HUDEP-2 (cell line): Measurements from ENCODE around the gene EPG5.
"Not testable (repeated sequence)": the region's sequence is repeated elsewhere in the genome, so short reads cannot be mapped to it uniquely, and the experiment has no call there.

Source experiments
- DNase-seq, 76 experiments: peaks; one replicate each; lab custom pipeline; 2025; ENCODE audit not compliant: unreplicated experiment in 76 of 76; lab: John Stamatoyannopoulos, UW

EPG5 gene

GRCh38 chr18:45976974-45977373 lies 9.8 kb upstream of the EPG5 start:
- DNase-seq, result no peak

GRCh38 chr18:45976566-45976965 lies 9.4 kb upstream of the EPG5 start:
- DNase-seq, result peak in 6 of 76 experiments; percentile 1 to 35 (median 6)

DNA sequence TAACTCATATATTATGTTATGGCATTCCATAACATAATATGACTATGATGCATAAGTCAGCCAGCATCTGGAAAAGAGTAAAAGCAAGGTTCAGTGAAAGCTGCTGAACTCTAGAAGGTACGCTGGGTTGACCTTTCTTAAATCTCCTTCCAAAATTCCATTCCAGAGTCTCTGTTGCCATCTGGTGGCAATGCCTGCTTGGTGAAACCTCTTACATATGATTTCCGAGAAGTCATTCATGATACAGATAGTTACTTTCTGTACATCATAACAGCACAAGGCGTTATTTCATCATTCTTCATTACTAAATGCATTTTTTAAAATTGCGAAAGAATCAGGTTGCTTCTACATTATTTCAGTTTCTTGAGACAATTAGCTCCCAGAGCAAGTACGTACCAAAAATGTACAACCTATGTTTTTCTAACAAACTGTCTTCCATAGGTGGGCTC lies 7.0 kb upstream of the EPG5 start:
- DNase-seq, result peak in 67 of 76 experiments; percentile 6 to 91 (median 63)

DNA sequence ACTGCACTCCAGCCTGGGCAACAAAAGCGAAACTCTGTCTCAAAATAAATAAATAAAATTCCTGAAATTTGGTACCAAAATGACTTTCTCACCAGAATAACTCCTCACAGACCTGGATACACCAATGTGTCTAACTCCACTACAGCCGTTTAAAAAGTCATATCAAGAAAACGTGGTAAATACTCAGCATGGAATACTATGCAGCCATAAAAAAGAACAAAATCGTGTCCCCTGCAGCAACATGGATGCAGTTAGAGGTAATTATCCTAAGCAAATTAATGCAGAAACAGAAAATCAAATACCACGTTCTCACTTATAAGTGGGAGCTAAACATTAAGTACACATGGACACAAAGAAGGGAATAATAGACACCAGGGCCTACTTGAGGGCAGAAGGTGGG lies 2.2 kb downstream of the EPG5 start:
- DNase-seq, result not testable (repeated sequence)

- no peak for DNase-seq
Measured at GRCh38 chr18:45962866-45963265, 4.3 kb downstream of the EPG5 start.

- DNase-seq, result peak in 34 of 76 experiments; percentile 1 to 64 (median 31)
Measured at GRCh38 chr18:45962461-45962860, 4.7 kb downstream of the EPG5 start.

GRCh38 chr18:45959484-45959883 lies 7.6 kb downstream of the EPG5 start:
- DNase-seq, result not testable (repeated sequence)

DNA sequence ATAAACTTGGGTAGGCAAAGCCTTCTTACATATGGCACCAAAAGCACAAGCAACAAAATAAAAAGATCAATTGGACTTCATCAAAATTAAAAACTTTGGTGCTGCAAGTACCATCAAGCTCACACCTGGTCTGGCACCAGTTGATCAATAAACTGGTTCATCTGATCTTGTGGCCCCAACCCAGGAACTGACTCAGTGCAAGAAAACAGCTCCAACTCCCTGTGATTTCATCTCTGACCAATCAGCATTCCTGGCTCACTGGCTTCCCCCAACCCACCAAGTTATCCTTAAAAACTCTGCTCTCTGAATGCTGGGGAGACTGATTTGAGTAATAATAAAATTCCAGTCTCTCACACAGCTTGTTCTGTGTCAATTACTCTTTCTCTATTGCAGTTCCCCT lies 8.4 kb downstream of the EPG5 start:
- DNase-seq, result no peak

GRCh38 chr18:45958027-45958426 lies 9.1 kb downstream of the EPG5 start:
- no peak for DNase-seq

GRCh38 chr18:45957100-45957499 lies 10.0 kb downstream of the EPG5 start:
- DNase-seq, result no peak

DNA sequence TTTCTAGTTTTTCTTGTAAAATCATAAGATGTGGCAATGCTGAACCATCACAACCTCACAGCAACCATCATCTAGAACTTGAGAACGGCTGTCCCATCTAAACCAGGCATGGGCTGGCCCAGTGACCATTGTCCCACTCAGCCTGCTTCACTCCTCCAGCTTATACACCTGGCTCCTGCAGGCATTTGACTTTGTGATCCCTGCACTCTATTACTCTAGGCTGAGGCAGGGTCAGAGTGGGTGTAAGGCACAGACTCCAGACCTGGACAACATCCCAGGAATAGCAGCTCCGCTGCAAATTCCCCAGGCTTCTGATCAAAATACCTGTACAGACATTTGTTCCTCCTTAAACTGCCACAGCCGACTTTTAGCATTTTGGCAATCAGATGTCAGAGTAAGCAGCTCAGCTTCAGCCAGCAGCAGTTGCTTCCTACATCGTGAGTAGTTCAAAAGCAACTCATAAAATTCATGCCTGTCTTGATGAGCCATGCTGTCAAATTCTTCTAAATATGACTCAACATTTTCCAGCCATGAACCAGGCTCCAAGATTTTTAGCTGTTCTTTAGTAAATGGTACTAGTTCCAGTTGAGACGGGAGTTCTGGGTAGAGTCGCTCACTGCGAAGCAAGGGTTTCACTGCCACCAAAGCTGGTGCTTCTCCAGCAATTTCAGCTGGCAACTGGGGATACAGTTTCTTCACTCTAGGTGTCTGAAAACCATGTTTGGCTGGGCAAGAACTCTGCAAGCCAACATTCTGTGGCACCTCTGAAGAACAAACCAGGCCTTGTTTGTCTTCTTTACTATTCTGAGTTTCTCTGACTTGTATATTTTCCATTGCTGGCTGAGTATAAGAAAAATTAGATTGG lies 12.8 kb downstream of the EPG5 start:
- DNase-seq, result no peak

DNA sequence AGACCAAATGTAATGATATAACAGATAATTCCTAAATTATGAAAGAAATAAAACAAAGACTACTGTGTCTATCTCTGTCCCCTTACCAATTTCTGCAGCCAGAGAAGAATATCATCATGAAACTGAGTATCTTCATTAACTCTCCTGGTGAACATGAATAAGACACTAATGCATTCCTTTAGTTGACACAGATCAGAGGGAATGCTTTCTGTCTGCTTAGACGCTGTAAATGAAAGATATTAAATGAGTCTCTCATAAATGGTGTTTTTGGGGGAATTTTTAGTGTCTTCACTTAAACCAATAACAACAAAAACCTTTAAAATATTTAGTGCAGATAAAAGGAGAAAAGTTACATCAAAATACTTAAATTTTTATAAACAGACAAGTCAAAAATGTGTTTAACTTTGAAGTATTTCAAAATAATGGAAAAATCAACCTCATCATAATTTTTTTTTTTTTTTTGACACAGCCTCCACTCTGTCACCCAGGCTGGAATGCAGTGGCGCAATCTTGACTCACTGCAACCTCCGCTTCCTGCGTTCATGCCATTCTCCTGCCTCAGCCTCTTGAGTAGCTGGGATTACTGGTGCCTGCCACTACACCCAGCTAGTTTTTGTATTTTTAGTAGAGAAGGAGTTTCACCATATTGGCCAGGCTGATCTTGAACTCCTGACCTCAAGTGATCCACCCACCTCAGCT lies 16.0 kb downstream of the EPG5 start:
- DNase-seq, result no peak

DNA sequence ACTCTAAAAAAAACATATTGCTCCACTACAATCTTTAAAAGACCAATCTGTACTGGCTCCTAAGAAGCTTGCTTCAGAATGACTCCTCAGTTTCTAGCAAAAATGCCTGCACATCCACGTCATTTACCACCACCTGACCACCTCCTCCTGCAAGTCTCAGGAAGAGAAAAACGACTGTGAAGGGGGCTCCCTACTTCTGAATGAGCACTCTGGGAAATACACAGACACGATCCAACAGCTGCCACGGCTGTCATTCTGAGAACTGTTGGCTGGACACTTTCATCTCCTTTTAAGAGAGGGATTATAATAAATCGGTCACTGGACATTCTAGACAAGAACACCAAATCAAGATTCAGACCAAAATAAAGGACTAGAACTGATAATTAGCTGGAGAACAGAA lies 21.5 kb downstream of the EPG5 start:
- no peak for DNase-seq

DNA sequence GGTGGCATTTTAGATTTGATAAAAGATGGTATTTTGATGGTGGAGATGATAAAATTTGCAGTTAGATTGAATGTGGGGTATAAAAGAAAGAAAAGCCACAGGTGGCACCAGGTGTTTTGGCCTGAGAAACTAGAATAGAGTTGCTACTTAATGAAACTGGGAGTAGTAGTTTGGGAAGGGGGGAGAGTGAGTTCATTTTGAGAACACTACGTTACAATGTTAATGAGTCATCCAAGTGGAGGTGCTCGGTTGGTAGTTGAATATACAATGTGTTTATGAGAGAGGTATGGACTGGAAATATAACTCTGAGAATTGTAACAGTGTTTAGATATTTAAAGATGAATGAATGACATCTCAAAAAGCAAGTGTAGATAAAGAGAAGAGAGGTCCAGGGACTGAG lies 26.4 kb downstream of the EPG5 start:
- no peak for DNase-seq

DNA sequence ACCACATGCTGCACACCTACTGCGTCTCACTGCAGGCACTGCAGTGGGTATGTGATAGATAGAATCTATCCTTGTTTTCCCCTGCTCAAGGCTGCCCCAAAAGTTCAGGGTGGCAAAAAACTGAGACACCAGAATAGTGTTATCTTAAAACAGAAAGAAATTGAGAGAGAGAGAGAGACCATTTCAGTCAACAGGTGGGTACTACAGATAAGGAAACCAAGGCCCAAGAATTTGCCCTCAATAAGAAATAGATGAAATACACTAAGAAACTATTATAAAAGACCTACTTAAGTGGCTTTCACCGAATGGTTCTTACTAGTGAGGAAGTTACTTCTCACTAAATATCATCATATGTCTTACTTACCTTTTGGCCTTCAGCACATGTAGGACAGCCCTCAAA lies 27.9 kb downstream of the EPG5 start:
- DNase-seq, result peak in 57 of 76 experiments; percentile 2 to 88 (median 45)

- no peak for DNase-seq
Measured at GRCh38 chr18:45938488-45938935, 28.6 kb downstream of the EPG5 start.

GRCh38 chr18:45935591-45936335 lies 31.4 kb downstream of the EPG5 start:
- DNase-seq, result no peak

GRCh38 chr18:45932708-45933107 lies 34.4 kb downstream of the EPG5 start:
- no peak for DNase-seq

- no peak for DNase-seq
Measured at GRCh38 chr18:45930963-45931362, 36.2 kb downstream of the EPG5 start.

DNA sequence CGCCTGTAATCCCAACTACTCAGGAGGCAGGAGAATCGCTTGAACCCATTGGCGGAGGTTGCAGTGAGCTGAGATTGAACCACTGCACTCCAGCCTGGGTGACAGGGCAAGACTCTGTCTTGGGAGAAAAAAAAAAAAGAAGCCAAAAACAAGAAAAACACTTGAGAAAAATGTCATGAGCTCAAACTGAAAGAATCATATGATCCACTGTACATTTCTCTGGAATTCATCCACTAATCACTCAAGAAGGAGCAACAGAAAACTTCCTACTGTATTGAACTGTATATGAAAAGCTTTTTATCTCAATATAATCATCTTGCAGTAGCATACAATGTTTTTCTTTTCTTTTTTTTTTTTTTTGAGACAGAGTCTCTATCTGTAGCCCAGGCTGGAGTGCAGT lies 40.4 kb downstream of the EPG5 start:
- no peak for DNase-seq

DNA sequence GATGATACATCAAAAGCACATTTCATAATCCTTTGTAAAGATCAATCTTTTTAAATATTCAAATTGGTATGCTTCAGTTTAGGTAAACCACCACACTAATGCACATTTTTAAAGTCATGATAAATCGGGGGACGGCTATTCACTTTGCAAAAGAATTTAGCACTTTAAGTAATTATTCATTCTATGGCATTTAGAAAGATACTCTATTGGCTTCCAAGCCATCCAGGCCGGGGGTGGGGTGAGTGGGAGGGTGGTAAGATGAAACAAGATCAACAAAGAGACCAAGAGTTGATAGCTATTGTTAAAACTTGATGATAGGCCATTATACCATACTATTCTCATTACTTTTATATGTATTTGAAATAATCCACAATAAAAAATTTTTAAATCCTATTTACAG lies 41.0 kb downstream of the EPG5 start:
- DNase-seq, result no peak
